Tibial nerve (tissue), 4 donors: ENCODE measurements around the gene SUDS3. TPM values are rescaled to one million over a fixed set of nuclear protein-coding genes. Genes with fewer than 3 reads are reported as not detected.

Experiments used
- DNase-seq, 2 donors: peaks; one replicate each; pipeline ENCODE4 v3.0.0-alpha.2; 2019; ENCODE audit warnings: low spot score in 2 of 2
- H3K27ac ChIP-seq, 4 donors: fragments of 200-600 bp; sonication (generic) in 3 of 4; one replicate each; pipeline ENCODE4 v1.5.1; 2017 to 2019; ENCODE audit warnings: mild to moderate bottlenecking in 1 of 4
- H3K27me3 ChIP-seq, 2 donors: fragments of 200-600 bp; sonication (generic) in 1 of 2; one replicate each; pipeline versions ENCODE4 v1.5.1 to v1.6.0; 2017 to 2019
- H3K36me3 ChIP-seq, 3 donors: fragments of 200-600 bp; sonication (generic); one replicate each; pipeline ENCODE4 v1.5.1; 2018 to 2019
- H3K4me1 ChIP-seq, 4 donors: fragments of 200-600 bp; sonication (generic) in 3 of 4; one replicate each; pipeline ENCODE4 v1.5.1; 2017 to 2019
- H3K4me3 ChIP-seq, 4 donors: fragments of 200-600 bp; sonication (generic) in 3 of 4; one replicate each; pipeline ENCODE4 v1.5.1; 2017 to 2019; ENCODE audit warnings: mild to moderate bottlenecking in 1 of 4, moderate library complexity in 1 of 4
- H3K9me3 ChIP-seq, 4 donors: fragments of 200-600 bp; sonication (generic) in 3 of 4; one replicate each; pipeline ENCODE4 v1.5.1; 2017 to 2019
- CTCF ChIP-seq, 5 experiments: fragments of 200-600 bp in 3 of 5; fragments of 450-650 bp in 2 of 5; sonication (generic) in 3 of 5; IDR thresholded peaks; one replicate each; pipeline ENCODE4 v1.5.1; 2016 to 2019; ENCODE audit warnings: antibody characterized with exemption in 5 of 5, mild to moderate bottlenecking in 3 of 5, moderate library complexity in 2 of 5
- EP300 ChIP-seq, 2 donors: sonication (generic); formaldehyde crosslinking; IDR thresholded peaks; one replicate each; pipeline ENCODE4 v1.6.1; 2017; ENCODE audit warnings: antibody characterized with exemption in 2 of 2, mild to moderate bottlenecking in 1 of 2
- POLR2A ChIP-seq, 2 donors: fragments of 450-650 bp; IDR thresholded peaks; one replicate each; pipeline ENCODE4 v1.6.1; 2017; ENCODE audit warnings: antibody characterized with exemption in 2 of 2, mild to moderate bottlenecking in 2 of 2, moderate library complexity in 2 of 2
- WGBS, 2 donors: methylation state at CpG; one replicate each; pipeline ENCODE4 v1.1.5; 2018; 5-methylcytosine and 5-hydroxymethylcytosine counted together
- total RNA-seq, 4 donors: library from RNA; depleted of rRNA; stranded (reverse); fragments of >200 nt; gene quantifications; one replicate each; pipeline ENCODE4 v1.1.0, GENCODE V29; 2016

The SUDS3 gene
- 10 to 100 TPM; 33.9 to 92.0 (median 58.3) TPM for total RNA-seq

GRCh38 chr12:118376089-118377020 is at the start of gene SUDS3:
Gene SUDS3, plus strand, starts transcription at chr12:118376555. Its CDS starts 137 bp downstream, at chr12:118376692.
- Histone ChIP-seq H3K4me3 (peak within 1 kb of the TSS; percentile 90 to 98 (median 92)), H3K4me1 (peaks cover 0 to 55% (median 14%) of the 10 kb centered on the region in 4 donors), H3K27me3 (no peaks in the 10 kb centered on the region), H3K9me3 (no peaks in the 10 kb centered on the region), H3K27ac (peak within 1 kb of the TSS; percentile 89 to 97 (median 94)), H3K36me3 (peaks cover 0 to 28% (median 4%) of the 10 kb centered on the region in 3 donors)
- DNase-seq = peak; percentile 94 to 99
- peak in 1 of 2 donors; percentile 38 for TF ChIP-seq POLR2A (IDR thresholded peaks at IDR 0.05)
- peak; percentile 47 to 87 for TF ChIP-seq EP300 (IDR thresholded peaks at IDR 0.05)
- peak; percentile 96 to 99 (median 99) for TF ChIP-seq CTCF (IDR thresholded peaks at IDR 0.05)
- WGBS, 2 donors = 0% methylated on average over 47 to 74 of the region's 102 CpGs

DNA sequence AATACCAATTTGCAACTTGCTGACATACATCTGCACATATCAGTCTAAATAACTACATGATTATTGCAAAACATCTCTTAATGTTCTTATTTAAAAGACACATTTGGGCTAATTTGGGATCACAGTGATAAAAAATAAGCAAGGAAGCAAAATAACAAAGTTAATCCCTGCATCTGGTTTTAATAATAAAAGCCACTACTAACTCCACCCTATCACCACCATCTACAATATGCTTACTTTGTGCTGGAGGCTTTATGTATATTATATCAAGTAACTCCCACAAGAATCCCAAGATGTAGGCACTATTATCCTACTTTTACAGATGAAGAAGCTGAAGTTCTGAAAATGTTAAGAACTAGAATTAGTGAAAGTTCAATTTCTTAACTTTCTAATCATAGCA is 49.4 kb upstream of the SUDS3 start:
- Histone ChIP-seq H3K4me1 (peaks cover 0 to 33% (median 0%) of the 10 kb centered on the region in 4 donors), H3K4me3 (no peak overlapping the region), H3K27ac (no peak overlapping the region), H3K9me3 (no peaks in the 10 kb centered on the region), H3K36me3 (no peaks in the 10 kb centered on the region), H3K27me3 (no peaks in the 10 kb centered on the region)
- DNase-seq = no peak
- no peak for TF ChIP-seq EP300 (IDR thresholded peaks at IDR 0.05)
- TF ChIP-seq CTCF (IDR thresholded peaks at IDR 0.05) = no peak
- TF ChIP-seq POLR2A (IDR thresholded peaks at IDR 0.05) = no peak

DNA sequence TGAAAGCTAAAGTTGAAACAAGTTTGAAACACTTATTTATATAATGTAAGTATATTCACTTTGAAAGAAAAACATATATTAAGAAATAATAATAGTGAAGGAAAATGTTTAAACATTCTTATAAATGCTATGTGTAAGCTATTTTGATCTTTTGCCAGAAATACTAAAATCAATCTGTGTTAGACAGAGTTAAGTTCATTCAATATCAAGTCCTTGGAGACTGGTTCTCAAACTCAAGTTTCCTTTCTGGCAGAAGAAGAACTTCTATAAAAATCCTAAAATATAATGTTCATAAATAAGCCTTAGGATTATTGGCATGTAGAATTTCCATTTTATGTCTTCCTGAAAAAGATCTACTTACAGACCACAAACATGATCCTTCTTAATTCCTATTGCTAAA is 49.0 kb upstream of the SUDS3 start:
- no peak overlapping the region for H3K27ac ChIP-seq
- no peaks in the 10 kb centered on the region for H3K9me3 ChIP-seq
- no peaks in the 10 kb centered on the region for H3K27me3 ChIP-seq
- H3K4me1 ChIP-seq = peaks cover 0 to 33% (median 0%) of the 10 kb centered on the region in 4 donors
- no peak for DNase-seq
- no peaks in the 10 kb centered on the region for H3K36me3 ChIP-seq
- TF ChIP-seq EP300 (IDR thresholded peaks at IDR 0.05) = no peak
- no peak for TF ChIP-seq POLR2A (IDR thresholded peaks at IDR 0.05)
- TF ChIP-seq CTCF (IDR thresholded peaks at IDR 0.05) = no peak
- H3K4me3 ChIP-seq = no peak overlapping the region

- H3K9me3 ChIP-seq = no peaks in the 10 kb centered on the region
- DNase-seq = no peak
- H3K36me3 ChIP-seq = no peaks in the 10 kb centered on the region
- no peaks in the 10 kb centered on the region for H3K27me3 ChIP-seq
- no peak overlapping the region for H3K4me3 ChIP-seq
- no peak overlapping the region for H3K27ac ChIP-seq
- TF ChIP-seq EP300 (IDR thresholded peaks at IDR 0.05) (no peak), POLR2A (IDR thresholded peaks at IDR 0.05) (no peak), CTCF (IDR thresholded peaks at IDR 0.05) (no peak)
- H3K4me1 ChIP-seq = peaks cover 0 to 33% (median 0%) of the 10 kb centered on the region in 4 donors
- WGBS, 2 donors = 74 to 79% methylated on average over 3 of the region's 3 CpGs
Observed at GRCh38 chr12:118328486-118329330, 47.6 kb upstream of the SUDS3 start.
